ENCODE results near the gene ACTBL2. TPM values are rescaled to one million over a fixed set of nuclear protein-coding genes. Genes with fewer than 3 reads are reported as not detected.

The ACTBL2 gene
- total RNA-seq, 3 donors from 2014 or later, result 1.2 TPM; not detected in 2

GRCh38 chr5:57453728-57454127, 28.9 kb downstream of the ACTBL2 start:
- Histone ChIP-seq H3K4me1 (peaks cover 0 to 5% of the 10 kb centered on the region in 2 donors), H3K4me3 (no peak overlapping the region), H3K9me3 (no peaks in the 10 kb centered on the region), H3K27me3 (no peaks in the 10 kb centered on the region), H3K27ac (peak overlapping the region in 1 of 2 donors; percentile 79), H3K36me3 (no peaks in the 10 kb centered on the region)
- TF ChIP-seq POLR2A (IDR thresholded peaks at IDR 0.05) (no peak), CTCF (IDR thresholded peaks at IDR 0.05) (no peak), POLR2AphosphoS5 (IDR thresholded peaks at IDR 0.05) (no peak)
- no peak for DNase-seq (ENCODE audit: low spot score in 2 of 2)
- intact Hi-C loops (cut with DNase I; ENCODE audit: low total_unique reads), result no loop called here

- H3K4me3 ChIP-seq, result no peak overlapping the region
- no peaks in the 10 kb centered on the region for H3K27me3 ChIP-seq
- H3K36me3 ChIP-seq, result no peaks in the 10 kb centered on the region
- TF ChIP-seq CTCF (IDR thresholded peaks at IDR 0.05) (no peak), POLR2A (IDR thresholded peaks at IDR 0.05) (no peak), POLR2AphosphoS5 (IDR thresholded peaks at IDR 0.05) (no peak)
- intact Hi-C loops (cut with DNase I; ENCODE audit: low total_unique reads), result no loop called here
- no peak for DNase-seq (ENCODE audit: low spot score in 2 of 2)
- no peaks in the 10 kb centered on the region for H3K9me3 ChIP-seq
- peaks cover 0 to 5% of the 10 kb centered on the region in 2 donors for H3K4me1 ChIP-seq
- peak overlapping the region; percentile 32 to 79 for H3K27ac ChIP-seq
These were observed 29.7 kb downstream of the ACTBL2 start for GRCh38 chr5:57452885-57453284.

- H3K27ac ChIP-seq, result peak overlapping the region; percentile 17 to 79
- H3K27me3 ChIP-seq, result no peaks in the 10 kb centered on the region
- intact Hi-C loops (cut with DNase I; ENCODE audit: low total_unique reads), result no loop called here
- no peak overlapping the region for H3K4me3 ChIP-seq
- no peak for DNase-seq (ENCODE audit: low spot score in 2 of 2)
- peaks cover 0 to 5% of the 10 kb centered on the region in 2 donors for H3K4me1 ChIP-seq
- H3K36me3 ChIP-seq, result no peaks in the 10 kb centered on the region
- H3K9me3 ChIP-seq, result no peaks in the 10 kb centered on the region
- no peak for TF ChIP-seq CTCF (IDR thresholded peaks at IDR 0.05)
- TF ChIP-seq POLR2AphosphoS5 (IDR thresholded peaks at IDR 0.05), result no peak
- TF ChIP-seq POLR2A (IDR thresholded peaks at IDR 0.05), result no peak
These were observed 31.4 kb downstream of the ACTBL2 start for GRCh38 chr5:57450991-57451876.

GRCh38 chr5:57448751-57449150, 33.9 kb downstream of the ACTBL2 start:
- Histone ChIP-seq H3K36me3 (no peaks in the 10 kb centered on the region), H3K4me1 (peaks cover 0 to 5% of the 10 kb centered on the region in 2 donors), H3K9me3 (no peaks in the 10 kb centered on the region), H3K27me3 (no peaks in the 10 kb centered on the region), H3K4me3 (no peak overlapping the region), H3K27ac (peak overlapping the region; percentile 41 to 81)
- DNase-seq (ENCODE audit: low spot score in 2 of 2), result no peak
- no peak for TF ChIP-seq POLR2A (IDR thresholded peaks at IDR 0.05)
- intact Hi-C loops (cut with DNase I; ENCODE audit: low total_unique reads), result no loop called here

GRCh38 chr5:57448287-57448686, 34.3 kb downstream of the ACTBL2 start:
- Histone ChIP-seq H3K27ac (peak overlapping the region; percentile 53 to 81), H3K27me3 (no peaks in the 10 kb centered on the region), H3K4me1 (peaks cover 0 to 5% of the 10 kb centered on the region in 2 donors), H3K9me3 (no peaks in the 10 kb centered on the region), H3K4me3 (no peak overlapping the region), H3K36me3 (no peaks in the 10 kb centered on the region)
- TF ChIP-seq CTCF (IDR thresholded peaks at IDR 0.05) (no peak), POLR2A (IDR thresholded peaks at IDR 0.05) (no peak), POLR2AphosphoS5 (IDR thresholded peaks at IDR 0.05) (no peak)
- no peak for DNase-seq (ENCODE audit: low spot score in 2 of 2)
- intact Hi-C loops (cut with DNase I; ENCODE audit: low total_unique reads), result no loop called here

Data from breast epithelium (tissue), 4 donors.